ENCODE results near the gene CCDC142. TPM values are rescaled to one million over a fixed set of nuclear protein-coding genes. Genes with fewer than 3 reads are reported as not detected.

Gene CCDC142
- total RNA-seq, 1 donor from 2014 or later, result 28.6 TPM

DNA sequence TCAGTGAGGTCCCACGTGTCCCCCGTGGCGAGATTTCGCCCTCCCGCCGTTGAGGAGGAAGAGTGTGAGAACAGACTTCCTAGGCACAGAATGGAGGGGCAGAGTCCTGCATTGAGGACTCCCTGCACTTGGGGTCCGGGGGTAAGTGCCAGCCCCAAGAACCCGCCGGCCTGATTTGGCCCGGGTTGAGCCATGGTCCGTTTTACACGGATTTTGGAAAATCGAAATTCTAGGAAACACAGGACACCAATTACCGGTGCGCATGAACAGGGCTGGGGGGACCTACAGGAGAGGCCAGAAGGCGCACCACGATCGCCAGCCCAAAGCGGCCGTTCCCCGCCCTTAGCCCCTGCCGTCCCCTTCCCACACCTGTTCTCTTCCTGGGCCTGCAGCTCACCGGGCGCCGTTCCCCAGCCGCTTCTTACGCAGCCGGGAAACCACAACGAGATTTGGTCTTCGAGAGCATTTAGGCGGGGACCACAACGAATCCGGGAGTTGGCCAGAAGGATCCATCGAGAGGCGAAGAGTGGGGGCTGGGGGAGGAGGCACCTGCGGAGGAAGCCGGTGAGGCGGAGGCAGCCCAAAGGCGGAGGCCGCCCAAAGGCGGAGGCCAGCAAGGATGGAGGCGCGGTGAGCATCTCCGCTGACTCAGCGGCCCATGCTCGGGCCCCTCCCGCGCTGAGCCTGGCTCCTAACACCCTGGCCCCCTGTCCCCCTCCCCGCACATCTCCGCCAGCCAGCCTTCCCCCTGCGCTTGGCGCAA, 31.0 kb upstream of the CCDC142 start:
- no peak for DNase-seq (ENCODE audit: low spot score)

- DNase-seq (ENCODE audit: low spot score), result no peak
These were observed 30.2 kb upstream of the CCDC142 start for GRCh38 chr2:74512744-74513604.

DNA sequence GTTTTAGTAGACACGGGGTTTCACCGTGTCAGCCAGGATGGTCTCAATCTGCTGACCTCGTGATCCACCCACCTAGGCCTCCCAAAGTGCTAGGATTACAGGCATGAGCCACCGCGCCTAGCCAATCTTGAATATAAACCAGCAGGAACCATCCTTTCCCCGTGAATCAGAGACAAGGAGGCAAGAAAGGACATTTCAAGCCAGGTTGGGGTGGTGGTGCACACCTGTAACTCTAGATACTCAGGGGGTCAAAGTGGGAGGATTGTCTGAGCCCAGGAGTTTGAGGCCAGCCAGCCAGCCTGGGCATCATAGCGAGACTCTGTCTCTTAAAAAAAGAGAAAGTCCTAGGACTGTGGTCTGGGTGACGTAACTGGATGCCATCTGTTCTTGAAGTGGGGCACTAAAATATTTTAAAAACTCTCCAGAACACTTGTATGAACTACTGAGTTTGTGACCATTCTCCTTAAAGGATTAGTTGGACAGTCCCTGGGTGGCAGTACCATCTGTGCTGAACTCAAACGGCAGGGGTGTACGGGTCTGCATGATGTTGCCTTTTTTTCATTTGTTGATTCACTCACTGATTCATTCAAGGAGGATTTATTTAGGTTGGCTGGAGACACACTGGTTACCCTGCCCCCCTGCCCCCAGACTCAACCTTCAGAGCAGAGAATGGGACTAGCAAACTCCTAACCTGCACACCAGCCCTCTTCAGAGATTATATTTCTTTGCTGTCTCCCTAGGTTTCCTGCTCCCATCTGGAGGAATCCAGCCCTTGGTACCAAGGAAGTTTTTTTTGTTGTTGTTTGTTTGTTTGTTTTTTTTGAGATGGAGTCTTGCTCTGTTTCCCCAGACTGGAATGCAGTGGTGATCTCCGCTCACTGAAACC, 28.5 kb upstream of the CCDC142 start:
- no peak for DNase-seq (ENCODE audit: low spot score)

- no peak for DNase-seq (ENCODE audit: low spot score)
These were observed 27.5 kb upstream of the CCDC142 start for GRCh38 chr2:74510272-74510671.

DNA sequence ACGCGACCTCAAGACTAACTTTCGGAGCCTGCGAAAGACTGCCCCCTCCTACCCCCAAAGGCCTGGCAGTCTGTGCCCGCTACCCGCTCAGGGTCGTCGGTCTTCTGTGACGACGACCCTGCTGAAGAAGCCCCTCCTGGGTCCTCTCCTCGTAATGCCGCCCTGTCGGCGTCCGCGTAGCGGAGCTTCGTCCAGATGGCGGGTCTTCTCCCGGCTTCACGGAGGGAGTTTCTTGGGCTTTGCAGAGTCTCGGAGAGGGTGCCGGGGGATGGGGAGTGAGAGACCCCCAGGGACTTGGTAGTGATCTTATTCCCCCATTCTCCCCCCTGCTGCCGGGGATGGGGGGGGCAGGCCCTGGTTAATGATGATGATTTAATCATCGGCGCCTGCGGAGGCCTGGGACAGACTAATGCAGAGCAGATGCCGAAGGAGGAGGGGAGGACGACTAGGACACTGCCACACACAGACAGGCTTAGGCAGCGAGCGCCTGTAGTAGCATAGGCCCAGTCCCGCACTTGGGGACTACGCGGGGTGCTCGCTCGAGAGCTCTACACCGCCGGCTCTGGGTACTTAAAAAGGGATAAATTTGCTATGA, 25.2 kb upstream of the CCDC142 start:
- no peak for DNase-seq (ENCODE audit: low spot score)

DNA sequence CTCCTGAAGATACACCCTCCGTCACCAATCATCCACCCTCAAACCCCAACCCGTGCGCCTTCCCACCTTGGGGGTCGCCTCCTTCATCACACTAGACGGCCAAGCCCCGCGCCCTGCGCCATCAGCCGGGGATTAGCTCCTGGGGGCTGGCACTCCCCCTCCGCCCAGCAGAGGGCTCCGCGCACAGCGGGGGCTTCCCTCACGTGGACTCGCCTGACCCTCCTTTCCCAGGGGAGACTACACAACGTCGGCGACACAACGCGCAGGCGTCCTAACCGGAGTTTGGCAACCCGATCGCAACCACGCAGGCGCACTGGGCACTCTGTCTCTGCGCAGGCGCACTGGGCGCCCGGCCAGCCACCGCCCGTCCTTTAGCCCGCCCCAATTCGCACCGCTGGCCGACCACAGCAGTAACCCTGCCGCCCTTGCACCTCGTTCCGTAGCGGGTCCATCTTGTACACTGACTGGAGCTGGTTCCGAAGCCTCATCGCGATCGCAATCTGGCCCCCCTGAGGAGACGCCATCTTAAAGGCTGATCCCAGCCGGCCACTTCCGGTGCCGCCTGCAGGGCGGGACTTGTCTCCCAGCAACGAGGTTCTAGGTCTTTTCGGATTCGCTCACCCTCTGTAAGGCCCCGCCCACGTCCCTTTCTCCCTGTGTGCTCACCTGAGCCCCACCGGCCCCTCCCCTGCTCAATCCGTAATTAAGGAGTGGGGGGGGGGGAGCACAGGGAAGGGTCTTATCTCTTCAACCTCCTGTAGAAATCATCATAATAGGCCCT, 24.5 kb upstream of the CCDC142 start, which contains the start of gene PCGF1:
Gene PCGF1 (minus strand): TSS at position 551 of the 781 bp plus-strand sequence. CDS start 27 bp downstream, at position 524.
- peak; percentile 99 for DNase-seq (ENCODE audit: low spot score)

DNA sequence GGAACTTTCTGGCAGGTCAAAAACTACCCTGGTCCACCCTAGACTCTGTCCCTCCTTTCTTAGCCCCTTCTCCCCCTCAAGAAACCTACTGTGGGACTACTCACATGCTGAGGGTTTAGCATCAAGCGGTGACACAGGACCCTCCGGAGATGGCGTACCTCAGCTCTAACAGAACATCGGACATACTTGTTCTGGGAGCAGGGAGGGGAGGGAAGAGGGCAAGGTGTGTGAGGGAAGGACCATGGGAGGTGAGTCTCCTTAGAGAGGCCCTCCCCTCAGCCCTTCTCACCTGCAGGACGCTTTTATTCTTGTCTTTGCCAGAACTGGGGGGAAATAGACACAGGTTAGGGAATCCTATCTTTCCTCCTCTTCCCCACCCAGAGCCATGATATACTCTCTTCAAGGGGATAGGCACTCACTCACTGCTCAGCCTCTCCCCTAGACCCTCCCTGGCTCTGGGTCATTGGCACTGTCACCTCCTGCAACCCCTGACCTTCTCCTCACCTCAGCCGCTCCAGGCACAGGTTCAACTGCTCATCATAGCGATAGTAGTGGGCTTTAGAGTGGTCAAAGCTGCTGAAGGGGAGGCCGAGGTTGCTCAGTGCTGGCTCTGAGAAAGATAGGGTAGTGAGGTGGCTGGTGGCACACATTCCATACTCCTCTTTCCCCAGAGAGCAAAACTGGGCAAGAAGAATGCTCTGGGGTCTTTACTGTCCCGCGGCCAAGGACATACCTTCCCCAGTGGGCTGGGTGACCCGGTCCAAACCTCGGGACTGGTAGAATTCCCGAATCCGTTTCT, 22.8 kb upstream of the CCDC142 start:
- no peak for DNase-seq (ENCODE audit: low spot score)

DNA sequence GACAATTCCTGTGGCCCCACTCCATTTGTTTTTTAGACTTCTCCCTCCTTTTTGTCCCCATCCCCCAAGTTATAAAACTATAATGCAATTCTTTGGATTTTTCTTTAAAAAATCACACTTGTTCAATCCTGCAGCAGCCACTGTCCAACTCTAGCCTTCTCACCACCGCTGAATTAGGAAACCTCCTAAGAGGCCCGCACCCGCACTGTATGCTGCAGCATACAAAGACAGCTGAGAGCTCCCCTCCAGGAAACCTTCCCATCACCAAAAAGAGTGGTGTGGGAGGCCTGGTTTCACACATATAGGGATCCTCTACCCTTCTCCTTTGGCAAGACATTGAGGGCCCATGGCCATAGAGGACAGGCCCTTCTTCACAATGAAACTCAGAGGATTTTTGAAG, 21.8 kb upstream of the CCDC142 start:
- DNase-seq (ENCODE audit: low spot score), result no peak

DNA sequence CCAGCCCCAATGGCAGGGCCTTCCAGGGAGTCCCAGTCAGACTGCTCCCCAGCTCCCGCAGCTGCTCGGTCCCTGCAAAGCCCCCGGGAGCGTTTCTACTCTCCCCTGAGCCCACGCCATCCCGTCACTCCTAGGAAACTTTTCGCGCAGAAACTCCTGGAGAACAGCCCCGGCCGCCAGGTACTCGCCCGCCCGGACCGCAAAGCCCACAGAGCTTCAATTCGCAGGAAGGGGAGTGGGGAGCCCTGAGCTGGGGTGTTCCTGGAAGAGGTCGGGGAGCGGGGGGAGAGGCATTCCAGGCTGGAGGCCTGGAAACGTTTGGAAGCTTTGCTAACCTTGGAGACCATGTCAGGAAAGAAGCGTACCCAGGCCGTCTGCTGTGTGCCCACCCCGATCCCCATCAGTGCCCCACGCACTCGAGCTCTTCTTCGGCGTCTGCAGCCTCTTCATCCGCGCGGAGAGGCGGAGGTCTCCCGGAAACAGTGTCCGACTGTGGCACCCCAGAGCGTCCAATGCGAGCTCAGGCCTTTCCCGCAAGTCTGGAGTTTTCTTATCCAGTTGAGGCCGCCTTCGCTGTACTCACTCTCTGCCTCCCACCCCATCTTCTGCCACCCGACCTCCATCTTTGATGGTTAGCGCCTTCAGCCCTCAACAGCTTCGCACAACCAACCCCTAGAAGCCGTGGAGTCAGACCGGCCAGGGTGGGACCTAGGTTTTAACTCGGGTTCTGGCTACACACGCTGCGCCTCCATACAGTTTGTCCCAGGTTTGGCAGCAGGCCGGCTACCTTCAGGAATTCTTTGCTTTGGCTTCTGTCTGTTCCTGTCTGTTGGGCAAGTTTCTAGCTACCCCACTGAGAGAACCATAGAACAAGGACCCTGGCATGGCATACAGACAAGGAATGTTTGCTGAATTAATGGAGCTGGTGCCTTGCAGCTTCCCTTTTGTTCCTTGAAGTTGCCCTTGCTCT, 21.0 kb upstream of the CCDC142 start:
- DNase-seq (ENCODE audit: low spot score), result no peak

DNA sequence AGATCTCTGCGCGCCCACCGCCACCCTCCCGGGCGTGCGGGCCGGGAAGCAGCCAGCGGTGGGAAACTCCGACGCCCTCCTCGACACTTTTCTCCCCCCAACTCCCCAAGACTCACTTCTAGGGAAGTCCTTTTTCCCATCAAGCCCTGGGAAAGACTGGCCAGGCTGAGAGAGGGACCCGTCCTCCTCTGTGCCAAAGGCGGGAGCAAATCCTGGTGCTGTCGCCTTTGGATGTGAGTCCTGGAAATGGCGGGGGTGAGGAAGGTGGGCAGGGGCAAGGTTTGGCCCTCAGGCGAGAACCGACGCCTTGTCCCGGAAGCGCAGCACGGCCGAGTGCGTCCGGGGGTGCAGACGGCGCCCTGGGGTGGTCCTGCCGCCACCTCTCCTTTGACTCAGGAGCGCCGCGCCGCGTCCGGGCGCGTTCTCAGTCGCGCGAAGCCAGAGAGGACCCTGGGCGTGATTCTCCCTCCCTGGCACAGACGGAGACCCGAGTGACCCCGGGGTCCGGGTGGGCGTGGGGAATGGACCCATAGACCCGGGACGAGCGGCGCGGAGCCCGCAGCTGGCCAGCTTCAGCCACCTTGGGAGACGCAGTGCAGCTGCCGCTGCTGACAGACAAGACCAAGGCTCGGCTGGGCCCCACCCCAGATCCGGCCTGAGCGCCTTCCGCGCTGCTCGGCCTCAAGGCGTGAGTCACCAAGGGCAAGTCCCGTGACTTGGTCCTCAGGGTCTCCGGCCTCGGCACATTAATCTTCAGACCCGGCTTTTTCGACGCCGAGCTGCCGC, 20.1 kb upstream of the CCDC142 start:
- peak; percentile 84 for DNase-seq (ENCODE audit: low spot score)

GRCh38 chr2:74502147-74502719, 19.4 kb upstream of the CCDC142 start:
- DNase-seq (ENCODE audit: low spot score), result no peak

- no peak for DNase-seq (ENCODE audit: low spot score)
These were observed 18.7 kb upstream of the CCDC142 start for GRCh38 chr2:74501335-74502071.

DNA sequence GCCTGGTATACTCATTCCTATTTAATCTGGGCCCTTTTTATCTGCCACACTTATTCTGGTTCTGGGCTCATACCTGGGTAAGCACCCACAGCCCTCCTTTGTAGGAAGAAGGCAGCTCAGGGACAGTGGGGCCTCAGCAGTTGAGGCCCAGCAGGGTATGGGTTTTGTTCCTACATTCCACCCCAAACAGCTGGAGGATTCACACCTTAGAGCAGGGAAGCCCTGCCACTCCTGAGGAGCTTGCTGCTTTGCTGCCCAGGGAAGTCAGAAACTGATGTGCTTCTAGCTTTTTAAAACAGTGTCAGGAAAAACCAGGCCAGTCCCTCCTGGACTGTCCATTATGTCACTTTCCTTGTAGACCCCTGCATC, 17.8 kb upstream of the CCDC142 start:
- no peak for DNase-seq (ENCODE audit: low spot score)

DNA sequence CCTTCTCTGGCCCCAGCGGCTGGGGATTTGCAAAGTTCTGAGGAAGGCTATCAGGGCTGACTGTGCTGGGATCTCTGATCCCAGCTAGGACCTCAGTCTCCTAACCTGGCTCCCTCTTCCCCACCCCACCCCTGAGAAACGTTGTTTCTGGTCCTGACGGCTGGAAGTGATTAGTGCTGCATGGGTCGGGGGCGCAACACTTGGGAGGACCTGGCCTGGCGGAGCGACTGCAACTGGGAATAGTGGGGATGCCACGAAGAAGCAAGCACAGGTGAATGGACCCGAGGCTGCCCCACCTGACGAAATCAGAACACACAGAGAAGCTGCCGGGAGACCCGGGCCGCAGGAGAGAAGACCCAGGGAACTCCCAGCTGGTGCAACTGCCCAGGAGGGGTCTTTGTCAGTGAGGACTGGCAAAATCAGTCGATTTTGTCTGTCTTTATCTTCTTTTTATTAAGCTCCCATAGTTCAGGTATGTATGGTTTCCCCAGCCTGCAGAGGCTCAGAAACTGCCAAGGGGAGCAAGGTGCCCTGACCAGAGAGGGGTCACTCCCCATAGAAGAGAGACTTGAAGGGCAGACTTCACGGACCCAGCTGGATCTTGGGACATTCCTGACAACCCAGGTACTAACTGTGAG, 17.3 kb upstream of the CCDC142 start:
- no peak for DNase-seq (ENCODE audit: low spot score)

DNA sequence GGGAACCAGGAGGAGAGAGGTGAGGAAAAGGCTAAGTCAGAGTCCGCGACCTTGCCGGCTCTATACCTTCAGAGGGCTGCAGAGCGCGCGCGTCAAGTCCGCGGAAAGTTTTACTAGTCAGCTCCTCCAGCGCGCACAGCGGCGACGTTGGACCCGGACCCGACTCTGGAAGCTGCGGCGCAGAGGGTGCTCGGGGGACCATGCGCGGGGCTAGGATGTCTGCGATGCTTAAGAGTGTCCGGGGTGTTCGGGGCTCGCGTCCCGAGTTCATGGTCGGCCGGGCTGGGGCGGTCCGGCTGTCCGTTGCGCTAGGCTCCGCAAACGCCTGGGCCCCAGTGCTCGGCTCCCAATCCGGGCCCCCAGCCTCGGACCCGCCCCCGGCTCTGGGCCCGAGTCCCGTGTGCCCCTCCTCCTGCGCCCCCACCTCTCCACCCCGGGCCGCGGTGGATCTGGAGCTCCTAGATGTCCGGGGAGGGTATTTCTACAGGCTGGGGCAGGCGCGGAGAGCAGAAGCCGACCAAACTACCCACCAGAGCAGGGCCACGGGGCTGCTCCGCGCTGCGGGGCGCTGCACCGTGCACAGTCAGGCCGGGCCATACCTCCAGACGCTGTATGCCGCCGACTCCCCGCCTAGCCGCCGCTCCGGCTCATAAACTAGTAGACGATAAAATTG, 16.6 kb upstream of the CCDC142 start, which contains the start of gene LBX2:
Gene LBX2 (minus strand): TSS at position 337 of the 673 bp plus-strand sequence. CDS start 66 bp downstream, at position 271.
- DNase-seq (ENCODE audit: low spot score), result no peak

Data from ureter (tissue), 1 donor.